ENCODE measurements around the gene MMD2.

MMD2 gene

DNA sequence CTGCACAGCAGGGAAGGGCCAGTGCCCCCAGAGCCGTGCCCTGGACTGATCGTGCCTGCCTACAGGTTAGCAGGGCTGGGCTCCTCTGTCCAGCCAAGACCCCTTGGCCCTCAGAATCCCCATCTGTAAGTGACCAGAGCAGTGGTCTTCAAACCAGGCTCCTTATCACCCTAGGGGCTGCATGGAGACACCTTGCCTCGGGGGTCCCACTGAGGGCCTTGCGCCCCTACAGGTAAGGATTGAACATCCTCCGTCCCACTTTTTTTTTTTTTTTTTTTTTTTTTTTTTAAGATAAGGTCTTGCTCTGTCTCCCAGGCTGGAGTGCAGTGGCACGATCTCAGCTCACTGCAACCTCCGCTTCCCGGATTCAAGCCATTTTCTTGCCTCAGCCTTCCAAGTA, 42.9 kb downstream of the MMD2 start:
- DNase-seq (ENCODE audit: low read depth in 1 of 2, low spot score in 1 of 2) = no peak
- Histone ChIP-seq H3K4me3 (replicated peaks; ENCODE audit: insufficient read depth, low read length) (no peak overlapping the region), H3K27ac (replicated peaks) (no peak overlapping the region), H3K27me3 (ENCODE audit: insufficient read depth, poor library complexity, severe bottlenecking) (no peaks in the 10 kb centered on the region)
- TF ChIP-seq GABPA (IDR thresholded peaks at IDR 0.05; ENCODE audit: low read depth) (no peak), SPI1 (IDR thresholded peaks at IDR 0.05; ENCODE audit: borderline replicate concordance, low read depth) (no peak), POLR2AphosphoS5 (IDR thresholded peaks at IDR 0.05; ENCODE audit: low read depth) (no peak)
- TF ChIP-seq, protein P1, sequence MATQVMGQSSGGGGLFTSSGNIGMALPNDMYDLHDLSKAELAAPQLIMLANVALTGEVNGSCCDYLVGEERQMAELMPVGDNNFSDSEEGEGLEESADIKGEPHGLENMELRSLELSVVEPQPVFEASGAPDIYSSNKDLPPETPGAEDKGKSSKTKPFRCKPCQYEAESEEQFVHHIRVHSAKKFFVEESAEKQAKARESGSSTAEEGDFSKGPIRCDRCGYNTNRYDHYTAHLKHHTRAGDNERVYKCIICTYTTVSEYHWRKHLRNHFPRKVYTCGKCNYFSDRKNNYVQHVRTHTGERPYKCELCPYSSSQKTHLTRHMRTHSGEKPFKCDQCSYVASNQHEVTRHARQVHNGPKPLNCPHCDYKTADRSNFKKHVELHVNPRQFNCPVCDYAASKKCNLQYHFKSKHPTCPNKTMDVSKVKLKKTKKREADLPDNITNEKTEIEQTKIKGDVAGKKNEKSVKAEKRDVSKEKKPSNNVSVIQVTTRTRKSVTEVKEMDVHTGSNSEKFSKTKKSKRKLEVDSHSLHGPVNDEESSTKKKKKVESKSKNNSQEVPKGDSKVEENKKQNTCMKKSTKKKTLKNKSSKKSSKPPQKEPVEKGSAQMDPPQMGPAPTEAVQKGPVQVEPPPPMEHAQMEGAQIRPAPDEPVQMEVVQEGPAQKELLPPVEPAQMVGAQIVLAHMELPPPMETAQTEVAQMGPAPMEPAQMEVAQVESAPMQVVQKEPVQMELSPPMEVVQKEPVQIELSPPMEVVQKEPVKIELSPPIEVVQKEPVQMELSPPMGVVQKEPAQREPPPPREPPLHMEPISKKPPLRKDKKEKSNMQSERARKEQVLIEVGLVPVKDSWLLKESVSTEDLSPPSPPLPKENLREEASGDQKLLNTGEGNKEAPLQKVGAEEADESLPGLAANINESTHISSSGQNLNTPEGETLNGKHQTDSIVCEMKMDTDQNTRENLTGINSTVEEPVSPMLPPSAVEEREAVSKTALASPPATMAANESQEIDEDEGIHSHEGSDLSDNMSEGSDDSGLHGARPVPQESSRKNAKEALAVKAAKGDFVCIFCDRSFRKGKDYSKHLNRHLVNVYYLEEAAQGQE (IDR thresholded peaks at IDR 0.05; ENCODE audit: insufficient replicate concordance, low read depth) = no peak
- TF ChIP-seq, protein P2, sequence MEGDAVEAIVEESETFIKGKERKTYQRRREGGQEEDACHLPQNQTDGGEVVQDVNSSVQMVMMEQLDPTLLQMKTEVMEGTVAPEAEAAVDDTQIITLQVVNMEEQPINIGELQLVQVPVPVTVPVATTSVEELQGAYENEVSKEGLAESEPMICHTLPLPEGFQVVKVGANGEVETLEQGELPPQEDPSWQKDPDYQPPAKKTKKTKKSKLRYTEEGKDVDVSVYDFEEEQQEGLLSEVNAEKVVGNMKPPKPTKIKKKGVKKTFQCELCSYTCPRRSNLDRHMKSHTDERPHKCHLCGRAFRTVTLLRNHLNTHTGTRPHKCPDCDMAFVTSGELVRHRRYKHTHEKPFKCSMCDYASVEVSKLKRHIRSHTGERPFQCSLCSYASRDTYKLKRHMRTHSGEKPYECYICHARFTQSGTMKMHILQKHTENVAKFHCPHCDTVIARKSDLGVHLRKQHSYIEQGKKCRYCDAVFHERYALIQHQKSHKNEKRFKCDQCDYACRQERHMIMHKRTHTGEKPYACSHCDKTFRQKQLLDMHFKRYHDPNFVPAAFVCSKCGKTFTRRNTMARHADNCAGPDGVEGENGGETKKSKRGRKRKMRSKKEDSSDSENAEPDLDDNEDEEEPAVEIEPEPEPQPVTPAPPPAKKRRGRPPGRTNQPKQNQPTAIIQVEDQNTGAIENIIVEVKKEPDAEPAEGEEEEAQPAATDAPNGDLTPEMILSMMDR (IDR thresholded peaks at IDR 0.05; ENCODE audit: insufficient read depth, low read length) = no peak

DNA sequence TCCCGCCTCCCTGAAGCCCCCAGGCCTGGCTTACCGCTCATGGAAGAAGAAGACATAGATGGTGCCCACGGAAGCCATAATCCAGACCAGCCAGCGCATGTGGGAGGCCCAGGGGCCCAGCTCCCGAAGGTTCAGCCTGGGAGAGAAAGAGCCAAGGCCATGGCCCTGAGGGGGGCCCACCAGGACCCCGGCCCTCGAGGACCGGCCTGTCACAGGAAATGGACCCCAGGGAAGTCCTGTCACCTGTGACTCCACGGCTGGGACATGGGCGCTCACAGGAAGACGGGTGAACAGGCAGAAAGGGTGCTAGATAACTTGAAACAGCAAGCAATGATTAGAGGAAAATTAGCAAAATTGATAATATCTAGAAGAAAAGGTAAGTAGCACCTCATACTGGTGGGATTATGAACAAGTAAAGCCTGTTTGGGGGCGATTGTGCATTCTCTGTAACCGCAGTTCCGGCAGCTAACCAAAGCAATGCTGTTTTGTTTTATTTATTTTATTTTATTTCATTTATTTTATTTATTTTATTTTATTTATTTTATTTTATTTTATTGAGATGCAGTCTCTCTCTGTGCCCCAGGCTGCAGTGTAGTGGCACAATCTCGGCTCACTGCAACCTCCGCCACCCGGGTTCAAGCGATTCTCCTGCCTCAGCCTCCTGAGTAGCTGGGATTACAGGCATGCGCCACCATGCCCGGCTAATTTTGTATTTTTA, 47.7 kb downstream of the MMD2 start:
- Histone ChIP-seq H3K4me3 (replicated peaks; ENCODE audit: insufficient read depth, low read length) (no peak overlapping the region), H3K27ac (replicated peaks) (no peak overlapping the region), H3K27me3 (ENCODE audit: insufficient read depth, poor library complexity, severe bottlenecking) (no peaks in the 10 kb centered on the region)
- DNase-seq (ENCODE audit: low read depth in 1 of 2, low spot score in 1 of 2) = no peak
- TF ChIP-seq, protein P1 (IDR thresholded peaks at IDR 0.05; ENCODE audit: insufficient replicate concordance, low read depth) = no peak
- no peak for TF ChIP-seq GABPA (IDR thresholded peaks at IDR 0.05; ENCODE audit: low read depth)
- TF ChIP-seq, protein P2 (IDR thresholded peaks at IDR 0.05; ENCODE audit: insufficient read depth, low read length) = no peak
- TF ChIP-seq POLR2AphosphoS5 (IDR thresholded peaks at IDR 0.05; ENCODE audit: low read depth) = no peak
- TF ChIP-seq SPI1 (IDR thresholded peaks at IDR 0.05; ENCODE audit: borderline replicate concordance, low read depth) = no peak

DNA sequence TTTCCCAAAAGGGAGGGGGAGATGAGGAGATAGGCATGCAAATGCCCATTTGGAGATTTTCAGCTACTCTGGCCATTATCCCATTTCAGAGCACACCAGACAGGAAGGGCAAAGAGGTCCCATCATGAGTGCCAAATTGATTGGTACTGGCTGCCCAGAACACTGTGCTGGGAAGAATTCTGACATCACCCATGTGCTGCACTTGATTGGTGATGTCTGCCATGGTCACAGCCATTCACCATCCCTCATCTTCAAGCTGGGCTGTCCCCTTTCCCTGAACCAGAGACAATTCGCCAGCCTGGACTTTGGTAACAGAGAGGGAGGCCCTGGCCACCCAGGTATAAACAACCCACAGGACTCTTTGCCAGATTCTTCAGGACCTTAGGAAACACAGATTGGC, 52.3 kb downstream of the MMD2 start:
- DNase-seq (ENCODE audit: low read depth in 1 of 2, low spot score in 1 of 2) = no peak
- no peak for TF ChIP-seq GABPA (IDR thresholded peaks at IDR 0.05; ENCODE audit: low read depth)
- no peak for TF ChIP-seq SPI1 (IDR thresholded peaks at IDR 0.05; ENCODE audit: borderline replicate concordance, low read depth)
- TF ChIP-seq, protein P1 (IDR thresholded peaks at IDR 0.05; ENCODE audit: insufficient replicate concordance, low read depth) = no peak
- TF ChIP-seq, protein P2 (IDR thresholded peaks at IDR 0.05; ENCODE audit: insufficient read depth, low read length) = no peak
- no peak for TF ChIP-seq POLR2AphosphoS5 (IDR thresholded peaks at IDR 0.05; ENCODE audit: low read depth)
- Histone ChIP-seq H3K27me3 (ENCODE audit: insufficient read depth, poor library complexity, severe bottlenecking) (no peaks in the 10 kb centered on the region), H3K27ac (replicated peaks) (no peak overlapping the region), H3K4me3 (replicated peaks; ENCODE audit: insufficient read depth, low read length) (no peak overlapping the region)

Data from HL-60 (cell line).